GM19193 (cell line): Measurements from ENCODE around the gene GPX3.

ENCODE experiments used
- POLR2A ChIP-seq: IDR thresholded peaks from 4 replicates; pipeline ENCODE4 v1.6.1; 2011; ENCODE audit not compliant: insufficient read depth, insufficient read length; ENCODE audit errors: extremely low read depth

The GPX3 gene

GRCh38 chr5:151023651-151024050, 3.3 kb downstream of the GPX3 start:
- TF ChIP-seq POLR2A: peak; percentile 30

DNA sequence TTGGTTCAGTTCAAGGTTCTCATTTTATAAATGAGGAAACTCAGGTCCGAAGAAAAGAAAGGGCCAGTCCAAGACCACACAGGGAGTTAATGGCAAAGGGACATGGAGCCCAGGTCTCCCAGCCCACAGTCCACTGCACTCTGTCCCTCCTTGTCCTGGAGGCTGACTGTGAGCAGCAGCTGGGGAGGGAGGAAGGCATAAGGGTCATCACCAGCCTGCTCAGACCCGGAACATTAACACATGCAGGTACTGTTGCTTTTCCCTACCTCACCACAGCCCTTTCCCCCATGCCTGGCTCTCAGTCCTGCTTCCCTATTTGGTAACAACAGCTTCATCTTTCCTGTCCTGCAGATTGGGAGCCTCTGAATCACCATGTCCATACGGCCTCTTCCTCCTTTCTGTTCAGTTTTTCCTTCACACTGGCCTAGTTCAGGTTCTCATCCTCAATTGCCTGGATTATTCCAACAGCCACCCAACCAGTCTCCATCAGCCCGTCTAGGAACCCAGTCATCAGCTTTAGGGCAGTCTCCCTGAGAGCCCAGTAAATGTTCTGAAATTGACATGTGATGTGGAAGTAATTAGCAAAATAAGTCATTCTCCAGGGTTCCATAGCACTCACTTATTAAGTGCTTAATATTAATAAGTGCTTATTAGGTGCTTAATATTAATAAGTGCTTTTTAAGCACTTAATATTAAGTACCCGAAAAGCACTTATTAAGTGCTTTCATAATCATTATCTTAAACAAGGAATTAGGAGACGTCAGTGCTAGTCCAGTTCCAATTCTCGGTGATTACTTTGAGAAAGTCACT, 4.3 kb downstream of the GPX3 start:
- peak; percentile 13 for TF ChIP-seq POLR2A

DNA sequence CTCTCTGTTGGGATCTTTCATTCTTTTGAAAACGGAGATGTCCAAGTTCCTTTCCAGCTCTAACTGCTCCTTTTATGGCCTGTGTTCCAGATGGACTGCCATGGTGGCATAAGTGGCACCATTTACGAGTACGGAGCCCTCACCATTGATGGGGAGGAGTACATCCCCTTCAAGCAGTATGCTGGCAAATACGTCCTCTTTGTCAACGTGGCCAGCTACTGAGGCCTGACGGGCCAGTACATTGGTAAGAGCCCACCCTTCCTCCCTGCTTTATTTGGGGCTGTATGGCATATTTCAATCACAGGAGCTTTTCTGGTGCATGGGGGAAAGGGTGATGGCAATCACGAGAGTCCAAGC, 4.8 kb downstream of the GPX3 start:
- peak; percentile 21 for TF ChIP-seq POLR2A

- TF ChIP-seq POLR2A: no peak
These were observed 5.7 kb downstream of the GPX3 start for GRCh38 chr5:151026088-151026487.

DNA sequence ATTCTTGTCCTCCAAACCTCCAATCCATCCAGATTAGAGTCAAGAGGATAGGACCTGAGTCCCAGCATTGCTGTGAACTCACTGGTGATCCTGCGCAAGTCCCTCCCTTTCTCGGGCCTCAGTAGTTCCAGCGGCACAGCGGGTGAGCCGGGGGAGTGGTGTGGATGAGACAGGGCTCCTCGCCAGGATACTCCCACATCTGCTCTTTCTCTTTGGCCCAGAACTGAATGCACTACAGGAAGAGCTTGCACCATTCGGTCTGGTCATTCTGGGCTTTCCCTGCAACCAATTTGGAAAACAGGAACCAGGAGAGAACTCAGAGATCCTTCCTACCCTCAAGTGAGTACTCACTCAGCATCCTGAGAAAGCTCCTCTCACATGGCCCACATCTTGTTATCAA, 6.3 kb downstream of the GPX3 start:
- peak; percentile 45 for TF ChIP-seq POLR2A

GRCh38 chr5:151027961-151028479, 7.6 kb downstream of the GPX3 start:
- no peak for TF ChIP-seq POLR2A

GRCh38 chr5:151028717-151029116, 8.3 kb downstream of the GPX3 start:
- no peak for TF ChIP-seq POLR2A

GRCh38 chr5:151029179-151030055, 9.0 kb downstream of the GPX3 start:
- no peak for TF ChIP-seq POLR2A

GRCh38 chr5:151030056-151030336, 9.6 kb downstream of the GPX3 start:
- no peak for TF ChIP-seq POLR2A

- TF ChIP-seq POLR2A: no peak
These were observed 10.0 kb downstream of the GPX3 start for GRCh38 chr5:151030379-151030778.

GRCh38 chr5:151031554-151031953, 11.2 kb downstream of the GPX3 start:
- peak; percentile 18 for TF ChIP-seq POLR2A

DNA sequence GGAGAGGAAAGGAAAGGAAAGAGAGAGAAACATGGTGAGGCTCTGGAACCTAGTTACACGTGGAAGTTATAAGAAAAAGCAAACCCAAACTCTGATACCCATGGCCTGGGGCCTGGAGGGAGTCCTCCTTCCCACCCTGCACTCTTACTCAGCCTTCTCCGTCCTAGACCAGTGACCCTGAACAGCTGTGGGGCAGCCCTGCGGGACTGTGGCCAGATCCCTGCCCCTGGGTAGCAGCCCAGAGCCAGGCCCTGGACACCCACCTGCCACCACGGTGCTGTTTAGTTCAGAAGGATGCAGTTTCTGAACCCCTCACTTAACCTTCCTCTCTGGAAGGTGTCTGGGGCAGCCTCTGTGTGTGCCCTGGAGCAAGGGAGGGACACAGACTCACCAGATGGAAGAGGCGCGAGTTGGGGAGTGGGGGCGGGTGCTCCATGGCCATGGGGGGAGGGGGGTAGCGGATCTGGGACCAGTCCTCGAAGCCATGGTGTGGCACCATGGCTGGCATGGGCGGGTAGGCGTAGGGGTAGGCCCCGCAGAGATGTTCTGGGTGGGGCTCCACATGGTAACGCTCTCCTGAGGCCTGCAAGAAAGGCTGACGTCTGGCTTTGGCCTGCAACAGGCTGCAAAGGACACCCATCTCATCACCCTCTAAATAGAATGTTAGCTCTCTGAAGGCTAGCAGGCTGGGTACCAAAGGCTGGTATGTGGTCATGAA, 13.0 kb downstream of the GPX3 start:
- no peak for TF ChIP-seq POLR2A

GRCh38 chr5:151034422-151035379, 14.3 kb downstream of the GPX3 start:
- TF ChIP-seq POLR2A: peak; percentile 27

DNA sequence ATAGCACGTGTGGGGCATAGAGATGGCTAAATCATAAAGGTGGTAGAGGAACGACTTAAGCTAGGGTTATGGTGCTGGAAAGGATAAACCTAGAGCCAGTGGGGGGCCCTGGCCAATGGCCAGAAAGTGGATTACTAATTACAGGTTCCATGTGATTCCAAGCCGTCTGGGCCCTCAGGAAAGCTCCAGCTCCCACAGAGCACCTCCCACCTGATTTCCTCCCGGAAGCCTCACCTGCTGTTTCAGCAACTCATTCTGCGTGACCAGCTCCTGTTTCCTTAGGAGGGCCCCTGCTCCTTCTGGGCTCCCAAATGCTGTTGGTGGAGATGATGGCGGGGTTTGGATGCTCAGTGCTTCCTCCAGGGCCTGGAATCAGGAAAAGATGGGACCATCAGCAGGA, 16.2 kb downstream of the GPX3 start:
- no peak for TF ChIP-seq POLR2A

DNA sequence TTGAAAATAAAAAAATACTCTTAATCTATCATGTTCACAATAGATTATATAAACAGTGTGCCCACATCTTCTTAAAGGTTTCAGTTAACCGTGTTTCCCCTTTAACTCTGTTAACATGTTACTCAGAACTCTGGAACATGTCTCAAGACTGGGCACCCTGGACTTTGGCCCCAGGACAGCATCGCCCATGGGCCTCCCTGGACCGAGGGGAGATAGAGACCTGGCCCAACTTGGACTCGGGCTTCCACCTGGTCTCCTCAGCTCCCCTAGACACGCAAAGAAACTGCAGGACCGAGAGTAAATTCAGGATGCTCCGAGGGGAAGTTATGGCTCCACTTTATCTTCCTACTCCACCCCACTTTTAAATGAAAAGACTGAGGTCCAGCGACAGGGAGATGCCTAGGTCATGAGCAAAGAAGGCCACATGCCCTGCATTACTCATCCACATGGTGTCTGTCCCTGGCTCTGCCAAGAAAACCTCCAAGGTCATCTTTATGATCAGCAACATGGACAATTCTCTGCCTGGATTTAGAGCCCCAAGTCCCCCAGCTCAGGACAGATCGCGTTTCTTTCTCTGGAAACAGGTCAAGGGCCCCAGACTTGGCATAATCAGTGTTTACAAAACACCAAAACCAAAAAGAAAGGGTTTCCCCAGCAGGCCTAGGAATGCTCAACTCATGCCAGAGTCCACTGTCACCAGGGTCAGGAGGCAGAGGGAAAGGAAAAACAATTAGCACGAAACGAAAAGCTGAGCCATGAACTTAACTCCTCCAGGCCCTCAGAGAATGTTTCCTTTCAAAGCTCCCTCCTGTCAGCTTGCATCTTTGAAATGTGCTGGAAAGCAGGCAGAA, 17.4 kb downstream of the GPX3 start:
- no peak for TF ChIP-seq POLR2A
